GM23248 (cell line): ENCODE measurements around the gene FAM174B.

Experiments used
- EZH2 ChIP-seq: fragments of 200-600 bp; sonication (generic); IDR thresholded peaks from 2 replicates; pipeline ENCODE4 v1.6.1; 2018; ENCODE audit warnings: antibody characterized with exemption, mild to moderate bottlenecking; ENCODE audit not compliant: insufficient read depth, poor library complexity, severe bottlenecking
- EZH2phosphoT487 ChIP-seq: fragments of 200-600 bp; sonication (generic); IDR thresholded peaks from 2 replicates; pipeline ENCODE4 v1.6.1; 2018; ENCODE audit warnings: antibody characterized with exemption, moderate library complexity, mild to moderate bottlenecking, low read depth; ENCODE audit not compliant: insufficient read depth

DNA sequence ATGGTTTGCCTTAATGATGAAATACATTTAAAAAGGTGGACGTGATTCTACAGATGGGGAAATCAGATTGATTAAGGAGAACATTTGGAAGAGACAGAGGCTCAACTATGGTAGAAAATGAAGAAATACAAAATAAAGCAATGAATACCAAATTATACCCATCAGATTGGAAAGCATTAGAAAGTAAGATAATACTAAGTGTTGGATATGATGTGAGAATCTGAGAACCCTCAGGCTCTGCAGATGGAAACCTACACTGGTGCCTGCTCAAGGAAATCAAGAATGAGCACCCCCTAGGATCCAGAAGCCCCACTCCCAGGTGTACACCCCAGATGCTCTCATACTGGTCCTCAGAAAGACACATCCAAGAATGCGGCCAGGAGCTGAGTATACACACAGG lies 4.6 kb downstream of the FAM174B start:
- no peak for TF ChIP-seq EZH2phosphoT487
- TF ChIP-seq EZH2, result no peak
